ENCODE data around the gene ZNG1F. TPM values are rescaled to one million over a fixed set of nuclear protein-coding genes. Genes with fewer than 3 reads are reported as not detected.
A peak's percentile ranks its signal among the peaks of the same experiment; 100 is the strongest.
"Not testable (repeated sequence)": the region's sequence is repeated elsewhere in the genome, so short reads cannot be mapped to it uniquely, and the experiment has no call there.

The ZNG1F gene
- total RNA-seq, 1 donor from 2014 or later = 4.2 TPM

DNA sequence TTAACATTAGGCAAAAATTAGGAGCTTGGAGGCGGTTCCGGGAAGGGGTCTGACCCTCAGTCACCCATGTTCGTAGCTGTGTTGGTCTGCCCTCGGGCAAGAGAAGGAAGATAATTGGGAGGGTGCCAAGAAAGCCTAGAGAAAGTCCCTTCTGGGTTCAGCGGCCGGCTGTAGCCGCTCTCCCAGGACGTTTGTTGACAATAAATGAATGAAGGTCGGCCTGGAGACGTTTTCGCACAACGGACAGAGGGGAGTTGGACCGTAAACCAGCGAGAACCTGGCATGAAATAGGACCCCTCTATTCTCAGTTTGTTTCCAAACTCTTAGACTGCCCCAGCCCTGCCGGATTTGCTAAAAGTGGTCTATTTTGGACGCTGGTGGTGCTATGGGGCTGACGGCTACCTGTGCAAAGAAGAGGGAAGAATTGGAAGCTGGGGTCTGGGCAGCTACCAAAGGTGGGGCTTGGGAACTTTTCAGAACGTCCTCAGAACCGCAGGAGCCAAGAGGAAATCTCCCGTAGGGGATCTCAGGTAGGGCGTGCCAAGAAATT is 63.9 kb downstream of the ZNG1F start:
- ATAC-seq; intact Hi-C loops (cut with DNase I); DNase-seq (ENCODE audit: missing footprints): not testable (repeated sequence)

DNA sequence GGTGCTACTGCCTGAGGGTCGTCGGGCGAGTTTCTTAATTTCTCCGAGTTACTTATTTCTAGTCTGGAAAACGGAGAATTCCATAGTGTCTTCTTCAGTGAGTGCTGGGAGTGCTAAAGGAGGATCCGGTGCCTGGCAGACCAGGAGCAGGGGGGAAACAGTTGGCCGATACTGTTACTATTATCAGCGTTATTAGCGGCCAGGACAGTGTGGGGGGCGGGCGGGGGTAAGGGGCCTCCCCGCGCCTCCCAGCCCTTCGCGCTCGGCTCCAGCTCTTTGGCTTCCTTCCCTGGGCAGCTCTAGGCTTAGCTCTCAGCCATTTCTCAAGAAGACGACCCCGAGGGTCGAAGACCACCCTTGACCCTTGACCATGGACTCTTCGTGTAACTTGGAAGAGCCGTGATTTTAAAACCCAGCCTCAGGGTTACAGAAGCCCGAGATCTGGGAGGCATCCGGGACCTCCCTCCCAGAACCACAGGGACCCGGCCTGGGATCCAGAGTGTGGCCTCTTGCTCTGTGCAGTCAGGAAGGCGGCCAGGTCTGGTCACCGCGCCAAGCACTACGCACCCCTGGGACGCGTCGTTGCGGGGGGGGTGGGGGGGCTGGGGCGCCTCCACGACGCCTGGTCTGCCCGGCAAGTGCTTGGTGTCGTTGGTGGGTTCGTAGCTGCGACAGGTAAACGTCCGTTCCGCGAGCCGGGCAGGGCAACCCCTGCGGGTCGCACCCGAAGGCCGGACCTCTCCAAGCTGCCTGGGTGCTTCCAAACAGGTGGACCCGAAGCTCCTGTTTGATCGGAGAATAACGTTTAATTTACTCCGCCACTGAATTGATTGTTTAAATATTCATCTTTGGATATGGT is 64.6 kb downstream of the ZNG1F start:
- intact Hi-C loops (cut with DNase I); DNase-seq (ENCODE audit: missing footprints): not testable (repeated sequence)
- peak; percentile 48 for ATAC-seq

- DNase-seq (ENCODE audit: missing footprints); intact Hi-C loops (cut with DNase I); ATAC-seq: not testable (repeated sequence)
These were observed 65.3 kb downstream of the ZNG1F start for GRCh38 chr9:41123812-41124211.

- DNase-seq (ENCODE audit: missing footprints); intact Hi-C loops (cut with DNase I): not testable (repeated sequence)
- ATAC-seq = peak; percentile 7
These were observed 65.7 kb downstream of the ZNG1F start for GRCh38 chr9:41123396-41123795.

- ATAC-seq; DNase-seq (ENCODE audit: missing footprints); intact Hi-C loops (cut with DNase I): not testable (repeated sequence)
These were observed 68.4 kb downstream of the ZNG1F start for GRCh38 chr9:41120696-41121095.

GRCh38 chr9:41119719-41120118 is 69.4 kb downstream of the ZNG1F start:
- intact Hi-C loops (cut with DNase I) = not testable (repeated sequence)

DNA sequence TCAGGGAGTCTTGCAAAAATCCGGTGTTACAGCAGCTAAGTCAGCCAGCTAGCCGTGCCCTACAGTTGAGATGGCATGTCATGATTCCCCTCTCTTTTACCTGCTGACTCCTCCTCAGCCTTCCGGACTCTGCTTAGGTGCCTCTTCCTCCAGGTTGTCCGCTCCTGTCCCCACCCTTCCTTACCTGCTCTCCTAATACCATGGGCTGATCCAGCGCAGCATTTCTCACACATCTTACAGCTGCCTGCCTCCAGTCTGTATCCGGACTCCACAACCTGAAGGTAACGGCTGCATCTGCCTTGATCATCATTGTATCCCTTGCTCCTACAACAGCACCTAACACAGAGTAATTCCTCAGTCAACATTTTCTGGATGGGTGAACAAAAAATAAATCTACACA is 69.8 kb downstream of the ZNG1F start:
- ATAC-seq; intact Hi-C loops (cut with DNase I); DNase-seq (ENCODE audit: missing footprints): not testable (repeated sequence)

More at GRCh38 chr9:41119719-41120118, 69.4 kb downstream of the ZNG1F start:
- not testable (repeated sequence) for ATAC-seq; DNase-seq (ENCODE audit: missing footprints)

GRCh38 chr9:41113348-41113747 is 75.8 kb downstream of the ZNG1F start:
- intact Hi-C loops (cut with DNase I); DNase-seq (ENCODE audit: missing footprints); ATAC-seq: not testable (repeated sequence)

- DNase-seq (ENCODE audit: missing footprints); ATAC-seq; intact Hi-C loops (cut with DNase I): not testable (repeated sequence)
These were observed 77.7 kb downstream of the ZNG1F start for GRCh38 chr9:41111414-41111813.

DNA sequence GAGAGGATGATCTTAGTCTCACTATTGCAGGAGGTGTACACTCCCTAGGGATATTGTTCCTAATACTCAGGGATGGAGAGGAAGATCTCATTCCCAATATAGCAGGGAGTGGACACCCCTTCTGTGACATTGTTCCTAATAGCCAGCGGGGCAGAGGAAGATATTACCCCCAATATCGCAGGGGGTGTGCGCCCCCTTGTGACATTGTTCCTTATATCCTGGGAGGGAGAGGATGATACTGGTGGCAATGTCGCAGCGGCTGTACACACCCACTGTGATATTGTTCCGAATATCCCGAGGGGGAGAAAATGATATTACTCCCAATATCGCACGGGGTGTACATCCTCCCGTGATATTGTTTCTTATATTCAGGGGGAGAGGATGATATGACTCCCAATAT is 78.2 kb downstream of the ZNG1F start:
- peak; percentile 37 for DNase-seq (ENCODE audit: missing footprints)
- ATAC-seq; intact Hi-C loops (cut with DNase I): not testable (repeated sequence)

DNA sequence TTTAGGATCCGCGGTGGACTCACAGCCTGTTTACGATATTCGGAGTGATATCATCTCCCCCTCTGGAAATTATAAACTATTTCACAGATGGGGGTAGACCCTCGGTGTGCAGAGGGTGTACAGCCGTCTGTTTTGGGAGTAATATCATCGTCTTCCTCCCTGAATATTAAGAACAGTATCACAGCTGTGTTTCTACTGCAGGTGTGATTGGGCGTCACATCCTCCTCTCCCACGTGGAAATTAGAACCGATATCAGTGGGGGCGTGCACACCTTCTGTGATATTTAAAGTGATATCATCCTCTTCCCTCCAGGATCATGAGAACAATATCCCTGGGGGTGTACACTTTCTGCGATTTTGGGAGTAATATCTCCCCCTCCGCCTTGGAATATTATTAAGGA is 79.9 kb downstream of the ZNG1F start:
- DNase-seq (ENCODE audit: missing footprints); intact Hi-C loops (cut with DNase I): not testable (repeated sequence)

GRCh38 chr9:41108816-41109215 is 80.3 kb downstream of the ZNG1F start:
- ATAC-seq; intact Hi-C loops (cut with DNase I); DNase-seq (ENCODE audit: missing footprints): not testable (repeated sequence)

More for the DNA sequence above, 79.9 kb downstream of the ZNG1F start:
- ATAC-seq = not testable (repeated sequence)

DNA sequence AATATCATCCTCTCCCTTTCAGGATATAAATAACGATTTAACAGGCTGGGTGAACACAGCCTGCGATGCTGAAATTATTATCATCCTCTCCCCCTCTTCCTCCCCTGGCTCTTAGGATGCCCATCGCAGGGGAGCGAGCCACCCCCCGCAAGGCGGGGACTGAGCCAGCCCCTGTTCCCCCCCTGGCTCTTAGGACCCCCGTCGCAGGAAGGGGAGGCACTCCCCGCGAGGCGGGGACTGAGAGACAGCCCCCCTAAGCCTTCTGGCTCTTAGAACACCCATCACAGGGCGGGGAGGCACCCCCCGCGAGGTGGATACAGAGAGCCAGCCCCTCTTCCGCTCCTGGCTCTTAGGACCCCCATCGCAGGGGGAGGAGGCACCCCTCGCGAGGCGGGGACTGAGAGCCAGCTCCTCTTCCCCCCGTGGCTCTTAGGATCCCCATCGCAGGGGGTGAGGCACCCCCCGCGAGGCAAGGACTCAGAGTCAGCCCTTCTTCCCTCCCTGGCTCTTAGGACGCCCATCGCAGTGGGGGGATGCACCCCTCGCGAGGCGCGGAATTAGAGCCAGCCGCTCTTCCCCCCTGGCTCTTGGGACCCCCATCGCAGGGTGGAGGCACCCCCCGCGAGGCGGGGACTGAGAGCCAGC is 82.5 kb downstream of the ZNG1F start:
- intact Hi-C loops (cut with DNase I); DNase-seq (ENCODE audit: missing footprints): not testable (repeated sequence)
- ATAC-seq = peak; percentile 39

- intact Hi-C loops (cut with DNase I) = not testable (repeated sequence)
These were observed 83.4 kb downstream of the ZNG1F start for GRCh38 chr9:41105557-41106253.

GRCh38 chr9:41104542-41104941 is 84.6 kb downstream of the ZNG1F start:
- DNase-seq (ENCODE audit: missing footprints); intact Hi-C loops (cut with DNase I): not testable (repeated sequence)
- ATAC-seq = peak; percentile 39

More at GRCh38 chr9:41105557-41106253, 83.4 kb downstream of the ZNG1F start:
- ATAC-seq = not testable (repeated sequence)
- peak; percentile 51 for DNase-seq (ENCODE audit: missing footprints)

DNA sequence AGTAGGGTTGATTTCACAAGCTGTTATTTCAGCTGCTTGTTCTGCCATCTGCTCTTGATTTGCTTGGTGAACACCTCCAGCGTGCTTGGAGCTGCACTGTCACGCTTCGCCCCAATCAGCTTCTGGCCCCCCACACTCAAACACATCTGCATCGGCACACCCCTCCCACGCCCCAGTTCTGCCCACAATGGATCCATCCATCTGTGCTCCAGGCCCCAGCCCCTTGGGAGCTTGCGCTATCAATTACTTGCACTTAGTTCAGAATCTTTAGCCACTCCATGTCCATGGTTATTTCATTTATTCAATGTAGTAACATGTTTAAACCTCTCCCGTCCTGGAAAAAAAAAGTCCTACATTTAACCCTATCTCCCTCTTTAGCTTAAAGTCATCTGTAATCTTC is 88.6 kb downstream of the ZNG1F start:
- ATAC-seq = not testable (repeated sequence)

GRCh38 chr9:41098759-41099158 is 90.4 kb downstream of the ZNG1F start:
- DNase-seq (ENCODE audit: missing footprints); intact Hi-C loops (cut with DNase I); ATAC-seq: not testable (repeated sequence)

More for the DNA sequence above, 88.6 kb downstream of the ZNG1F start:
- intact Hi-C loops (cut with DNase I) = not testable (repeated sequence)
- DNase-seq (ENCODE audit: missing footprints) = peak; percentile 45

DNA sequence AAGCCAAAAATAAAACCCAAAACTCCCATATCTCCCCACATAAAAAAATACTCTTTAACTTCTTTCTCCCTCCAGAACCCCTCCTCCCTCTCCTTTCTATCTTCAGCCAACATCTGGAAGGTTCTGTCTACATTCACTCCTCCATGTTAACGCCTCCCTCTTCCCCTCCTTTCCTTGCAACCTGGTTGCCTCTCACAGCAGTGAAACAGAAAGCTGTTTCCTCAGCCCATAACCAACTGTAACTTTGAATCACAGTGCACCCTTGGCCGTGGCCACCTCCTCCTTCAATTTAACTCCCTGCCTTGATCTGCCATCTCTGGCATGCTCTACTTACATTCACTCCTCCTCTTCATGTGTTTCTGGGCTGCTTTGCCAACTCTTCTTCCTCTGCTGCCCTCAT is 94.1 kb downstream of the ZNG1F start:
- intact Hi-C loops (cut with DNase I) = not testable (repeated sequence)
- ATAC-seq = peak; percentile 58

More for the DNA sequence above, 94.1 kb downstream of the ZNG1F start:
- not testable (repeated sequence) for DNase-seq (ENCODE audit: missing footprints)

Measured in Right ventricle myocardium inferior (tissue), 1 donor.